Keratinocyte (primary cell): Measurements from ENCODE around the gene NPTXR. TPM values are rescaled to one million over a fixed set of nuclear protein-coding genes. Genes with fewer than 3 reads are reported as not detected.

Source experiments
- DNase-seq: peaks from one replicate; pipeline ENCODE4 v3.0.0-alpha.2; 2011; ENCODE audit warnings: low read depth, missing footprints, low spot score
- FAIRE-seq: peaks from 2 replicates; lab custom pipeline; 2011; peaks lifted over from hg19 to GRCh38; lab: Jason Lieb, UNC
- H2AFZ ChIP-seq: 2 replicates; pipeline ENCODE4 v1.6.0; 2012; ENCODE audit warnings: low read length, control low read depth, inconsistent platforms; ENCODE audit not compliant: control insufficient read depth
- H3K27ac ChIP-seq: 2 replicates; pipeline ENCODE4 v1.5.1; 2011; ENCODE audit warnings: low read length; ENCODE audit not compliant: control insufficient read depth, insufficient read depth
- H3K27me3 ChIP-seq: 3 replicates; pipeline ENCODE4 v1.6.0; 2011; ENCODE audit warnings: low read length; ENCODE audit not compliant: control insufficient read depth, insufficient read depth; ENCODE audit errors: extremely low read depth
- H3K36me3 ChIP-seq, 2 experiments: 2 replicates in 1 of 2; 3 replicates in 1 of 2; pipeline ENCODE4 v1.5.1; 2011; ENCODE audit warnings: low read length in 2 of 2, mild to moderate bottlenecking in 1 of 2; ENCODE audit not compliant: control insufficient read depth in 2 of 2, insufficient read depth in 2 of 2; ENCODE audit errors: extremely low read depth in 1 of 2
- H3K4me1 ChIP-seq: 3 replicates; pipeline ENCODE4 v1.5.1; 2011; ENCODE audit warnings: low read length; ENCODE audit not compliant: control insufficient read depth, insufficient read depth; ENCODE audit errors: extremely low read depth
- H3K4me2 ChIP-seq: 3 replicates; pipeline ENCODE4 v1.6.0; 2011; ENCODE audit warnings: low read depth, low read length; ENCODE audit not compliant: control insufficient read depth, insufficient read depth; ENCODE audit errors: extremely low read depth
- H3K4me3 ChIP-seq, 3 experiments: fragments of 200-600 bp in 1 of 3; sonication (generic) in 1 of 3; 2 replicates in 2 of 3; 3 replicates in 1 of 3; pipeline ENCODE4 v1.5.1; 2011 to 2016; ENCODE audit warnings: low read length in 3 of 3, mild to moderate bottlenecking in 3 of 3, control low read depth in 2 of 3, inconsistent platforms in 1 of 3, low read depth in 1 of 3, mixed read lengths in 1 of 3, mixed run types in 1 of 3, moderate library complexity in 1 of 3; ENCODE audit not compliant: control insufficient read depth in 2 of 3, insufficient read depth in 2 of 3; ENCODE audit errors: extremely low read depth in 1 of 3
- H3K79me2 ChIP-seq: 2 replicates; pipeline ENCODE4 v1.6.0; 2012; ENCODE audit warnings: low read length; ENCODE audit not compliant: control insufficient read depth, insufficient read depth
- H3K9ac ChIP-seq: 3 replicates; pipeline ENCODE4 v1.6.0; 2011; ENCODE audit warnings: low read length; ENCODE audit not compliant: control insufficient read depth, insufficient read depth; ENCODE audit errors: extremely low read depth
- H3K9me1 ChIP-seq: 3 replicates; pipeline ENCODE4 v1.6.0; 2011; ENCODE audit warnings: low read length; ENCODE audit not compliant: control insufficient read depth, insufficient read depth; ENCODE audit errors: extremely low read depth
- H3K9me3 ChIP-seq: 2 replicates; pipeline ENCODE4 v1.5.1; 2012; ENCODE audit warnings: low read depth, low read length; ENCODE audit not compliant: control insufficient read depth
- H4K20me1 ChIP-seq: 3 replicates; pipeline ENCODE4 v1.6.0; 2011; ENCODE audit warnings: low read length; ENCODE audit not compliant: control insufficient read depth, insufficient read depth; ENCODE audit errors: extremely low read depth
- EZH2 ChIP-seq: IDR thresholded peaks from one replicate; pipeline ENCODE4 v1.6.1; 2012; ENCODE audit warnings: inconsistent platforms, mild to moderate bottlenecking, low read length, moderate library complexity
- dilution Hi-C: fragments of 300-500 bp; cut with MboI; formaldehyde crosslinking; loops from one replicate; pipeline ENCODE4 v1.7.0; 2020; ENCODE audit warnings: low sequenced_read_pairs; ENCODE audit not compliant: extremely low pct_ligation_motif_present
- polyA plus RNA-seq, 5 experiments: library from polyadenylated mRNA; depleted of rRNA in 3 of 5; stranded (reverse) in 3 of 5; stranded (forward) in 1 of 5; unstranded in 1 of 5; fragments of >200 nt; gene quantifications; 1 replicate in 1 of 5; 2 replicates in 3 of 5; 3 replicates in 1 of 5; pipeline versions ENCODE4 v1.2.1 to v1.2.3, GENCODE V29; 2011 to 2012; ENCODE audit warnings: missing spikeins in 2 of 5, low read depth in 1 of 5, low replicate concordance in 1 of 5
- TF ChIP-seq, protein P1 (sequence below), 3 experiments: IDR thresholded peaks in 1 of 3; conservative IDR thresholded peaks in 1 of 3; optimal IDR thresholded peaks in 1 of 3; 2 replicates in 2 of 3; 3 replicates in 1 of 3; pipeline versions ENCODE3 to v1.5.1; 2011; ENCODE audit warnings: low read length in 3 of 3, mild to moderate bottlenecking in 3 of 3, moderate library complexity in 2 of 3, control low read depth in 1 of 3, inconsistent platforms in 1 of 3; ENCODE audit not compliant: insufficient read depth in 2 of 3; ENCODE audit errors: extremely low read depth in 1 of 3

The NPTXR gene
- polyA plus RNA-seq, 1 donor (not counting 4 experiments of a cell fraction or from before 2014, with no cell fraction given) = 0.03 TPM

DNA sequence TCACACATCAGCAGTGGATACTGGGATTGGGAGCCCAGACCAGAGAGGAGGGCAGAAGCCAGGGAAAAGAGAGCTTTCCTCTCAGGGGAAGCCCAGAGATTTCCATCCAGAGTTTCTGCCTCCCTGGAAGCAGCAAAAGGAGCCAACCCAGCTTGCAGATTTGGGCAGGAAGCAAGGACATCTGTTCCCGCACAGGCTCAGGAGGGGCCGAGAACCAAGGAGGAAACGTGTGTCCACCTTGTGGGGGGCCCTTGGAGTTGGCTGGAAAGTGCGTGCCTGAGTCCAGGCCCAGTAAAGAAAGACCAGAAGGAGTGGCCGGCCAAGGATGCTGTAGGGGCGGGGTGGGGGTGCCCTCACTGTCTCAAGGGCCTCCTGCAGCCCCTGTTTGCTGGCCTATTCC, 6.0 kb upstream of the NPTXR start:
- no peak overlapping the region for H3K27ac ChIP-seq
- peaks cover 2% of the 10 kb centered on the region for H4K20me1 ChIP-seq
- FAIRE-seq = no peak
- no peak overlapping the region for H2AFZ ChIP-seq
- H3K9me3 ChIP-seq = no peaks in the 10 kb centered on the region
- no peak overlapping the region for H3K4me3 ChIP-seq
- no peaks in the 10 kb centered on the region for H3K9me1 ChIP-seq
- no peaks in the 10 kb centered on the region for H3K4me1 ChIP-seq
- no peak overlapping the region for H3K9ac ChIP-seq
- no peaks in the 10 kb centered on the region for H3K36me3 ChIP-seq
- peaks cover 32% of the 10 kb centered on the region for H3K27me3 ChIP-seq
- dilution Hi-C loops = no loop called here
- no peak for TF ChIP-seq EZH2
- TF ChIP-seq, protein P1, sequence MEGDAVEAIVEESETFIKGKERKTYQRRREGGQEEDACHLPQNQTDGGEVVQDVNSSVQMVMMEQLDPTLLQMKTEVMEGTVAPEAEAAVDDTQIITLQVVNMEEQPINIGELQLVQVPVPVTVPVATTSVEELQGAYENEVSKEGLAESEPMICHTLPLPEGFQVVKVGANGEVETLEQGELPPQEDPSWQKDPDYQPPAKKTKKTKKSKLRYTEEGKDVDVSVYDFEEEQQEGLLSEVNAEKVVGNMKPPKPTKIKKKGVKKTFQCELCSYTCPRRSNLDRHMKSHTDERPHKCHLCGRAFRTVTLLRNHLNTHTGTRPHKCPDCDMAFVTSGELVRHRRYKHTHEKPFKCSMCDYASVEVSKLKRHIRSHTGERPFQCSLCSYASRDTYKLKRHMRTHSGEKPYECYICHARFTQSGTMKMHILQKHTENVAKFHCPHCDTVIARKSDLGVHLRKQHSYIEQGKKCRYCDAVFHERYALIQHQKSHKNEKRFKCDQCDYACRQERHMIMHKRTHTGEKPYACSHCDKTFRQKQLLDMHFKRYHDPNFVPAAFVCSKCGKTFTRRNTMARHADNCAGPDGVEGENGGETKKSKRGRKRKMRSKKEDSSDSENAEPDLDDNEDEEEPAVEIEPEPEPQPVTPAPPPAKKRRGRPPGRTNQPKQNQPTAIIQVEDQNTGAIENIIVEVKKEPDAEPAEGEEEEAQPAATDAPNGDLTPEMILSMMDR (optimal IDR thresholded peaks at IDR 0.05 in 1 of 3, IDR thresholded peaks at IDR 0.05 in 1 of 3, conservative IDR thresholded peaks at IDR 0.05 in 1 of 3; ENCODE audit: extremely low read depth in 1 of 3, insufficient read depth in 2 of 3, low read length in 3 of 3) = no peak
- H3K4me2 ChIP-seq = no peak overlapping the region
- DNase-seq = no peak
- no peaks in the 10 kb centered on the region for H3K79me2 ChIP-seq

DNA sequence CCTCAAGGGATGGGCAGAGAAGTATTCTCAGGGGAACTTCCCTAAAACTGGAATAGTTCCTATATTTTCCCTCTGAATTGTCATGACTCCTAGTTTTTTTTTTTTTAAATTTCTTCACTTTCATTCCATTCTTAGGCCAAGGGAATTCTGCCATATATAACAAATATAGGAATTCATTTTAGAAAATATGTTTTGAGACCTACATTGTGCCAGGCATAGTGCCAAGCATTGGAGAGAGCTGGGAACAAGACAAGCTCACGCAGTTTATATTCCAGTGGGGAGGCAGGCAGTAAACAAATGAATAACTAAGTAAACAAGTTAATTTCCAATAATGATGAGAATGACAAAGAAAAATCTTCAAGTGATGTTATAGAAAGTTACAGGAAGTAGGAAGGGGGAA, 2.6 kb upstream of the NPTXR start:
- Histone ChIP-seq H3K27me3 (peaks cover 56% of the 10 kb centered on the region), H3K4me1 (no peaks in the 10 kb centered on the region), H3K9ac (no peak overlapping the region), H3K4me2 (no peak overlapping the region), H2AFZ (no peak overlapping the region), H4K20me1 (peaks cover 8% of the 10 kb centered on the region), H3K36me3 (no peaks in the 10 kb centered on the region), H3K79me2 (no peaks in the 10 kb centered on the region), H3K9me3 (no peaks in the 10 kb centered on the region), H3K4me3 (no peak overlapping the region), H3K9me1 (no peaks in the 10 kb centered on the region), H3K27ac (no peak overlapping the region)
- no peak for FAIRE-seq
- TF ChIP-seq, protein P1 (optimal IDR thresholded peaks at IDR 0.05 in 1 of 3, IDR thresholded peaks at IDR 0.05 in 1 of 3, conservative IDR thresholded peaks at IDR 0.05 in 1 of 3; ENCODE audit: extremely low read depth in 1 of 3, insufficient read depth in 2 of 3, low read length in 3 of 3) = no peak
- no peak for TF ChIP-seq EZH2
- dilution Hi-C loops = no loop called here
- DNase-seq = no peak
